Embryonic facial prominence (tissue), 1 donor: ENCODE data around the gene POLR2I.

Source experiments
- DNase-seq: peaks from one replicate; pipeline ENCODE4 v3.0.0-alpha.2; 2016; ENCODE audit errors: extremely low spot score

Gene POLR2I

DNA sequence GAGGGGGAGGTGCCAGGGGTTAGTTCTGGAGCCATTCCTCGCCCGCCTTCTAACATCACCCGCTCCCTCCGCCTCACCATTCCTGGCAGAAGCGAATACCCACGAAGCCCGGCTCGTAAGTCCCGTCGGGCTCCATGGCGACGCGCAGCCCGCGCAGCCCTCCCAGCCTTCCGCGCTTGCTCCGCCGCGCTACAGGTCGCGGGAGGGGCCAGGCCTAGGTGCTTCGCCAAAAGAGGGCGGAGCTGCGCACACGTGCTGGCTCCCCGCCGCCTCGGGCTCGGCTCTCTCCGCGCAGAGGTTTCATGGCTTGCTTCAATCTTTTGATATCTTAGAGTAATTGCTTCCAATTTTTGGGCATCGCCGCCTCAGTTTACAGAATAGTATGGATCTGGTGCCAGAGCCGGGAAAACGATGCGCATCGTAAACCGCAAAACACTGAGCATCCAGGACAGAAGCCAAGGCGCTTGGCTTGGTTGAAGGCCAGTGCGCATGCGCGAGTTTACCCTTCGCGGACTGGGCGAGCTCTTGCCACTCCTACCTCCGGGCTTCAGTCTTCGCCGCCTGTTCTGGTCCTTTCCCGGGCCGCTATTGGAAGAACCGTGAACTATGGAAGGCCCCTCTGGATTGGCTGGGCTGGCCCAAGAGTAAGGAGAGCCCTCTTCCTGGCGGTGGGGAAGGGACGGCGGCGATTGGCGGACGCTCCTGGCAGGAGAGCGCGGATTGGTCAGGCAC, at the start of gene POLR2I:
Gene POLR2I (minus strand): TSS at position 155 of the 732 bp plus-strand sequence. CDS start 19 bp downstream, at position 136.
- DNase-seq, result peak; percentile 99

DNA sequence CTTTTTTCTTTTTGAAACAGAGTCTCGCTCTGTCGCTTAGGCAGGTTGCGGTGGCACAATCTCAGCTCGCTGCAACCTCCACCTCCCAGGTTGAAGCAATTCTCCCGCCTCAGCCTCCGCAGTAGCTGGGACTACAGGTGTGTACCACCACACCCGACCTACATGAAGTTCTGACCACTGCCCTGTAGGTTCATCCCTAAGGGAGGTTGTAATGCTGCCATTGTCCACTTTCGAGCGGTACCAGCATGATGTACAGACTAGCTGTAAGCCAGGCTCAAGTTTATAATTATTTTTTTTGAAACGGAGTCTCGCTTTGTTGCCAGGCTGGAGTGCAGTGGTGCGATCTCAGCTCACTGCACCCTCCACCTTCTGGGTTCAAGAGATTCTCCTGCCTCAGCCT, 49.1 kb upstream of the POLR2I start:
- no peak for DNase-seq

DNA sequence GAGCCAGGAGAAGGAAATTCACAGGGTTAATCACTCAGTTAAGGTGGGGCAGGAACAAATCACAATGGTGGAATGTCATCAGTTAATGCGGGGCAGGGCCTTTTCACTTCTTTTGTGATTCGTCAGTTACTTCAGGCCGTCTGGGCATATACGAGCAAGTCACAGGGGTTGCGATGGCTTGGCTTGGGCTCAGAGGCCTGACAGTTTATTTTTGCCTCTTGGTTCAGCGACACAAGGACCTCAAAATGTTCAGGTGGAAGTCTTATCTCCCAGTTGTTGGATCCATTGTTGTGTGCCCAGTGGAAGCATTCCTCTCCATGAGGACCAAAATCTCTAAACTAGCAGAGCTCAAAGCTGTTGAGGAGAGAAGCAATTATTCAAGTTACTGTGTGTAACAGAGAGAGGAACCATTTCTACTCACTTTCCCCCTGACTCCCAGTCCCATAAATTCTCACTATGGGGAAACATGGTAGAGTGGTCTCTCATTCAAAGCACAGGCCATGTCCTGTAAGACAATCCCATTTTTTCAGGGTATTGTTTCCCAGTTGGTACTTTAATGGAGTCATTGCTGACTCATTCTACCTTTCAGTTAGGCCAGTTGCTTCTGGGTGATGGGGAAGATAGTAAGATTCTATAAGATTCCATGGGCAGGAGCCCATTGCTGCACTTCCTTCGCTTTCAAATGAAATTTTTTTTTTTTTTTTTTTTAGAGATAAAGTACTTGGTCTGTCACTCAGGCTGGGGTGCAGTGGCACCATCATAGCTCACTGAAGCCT, 46.3 kb upstream of the POLR2I start:
- DNase-seq, result no peak

DNA sequence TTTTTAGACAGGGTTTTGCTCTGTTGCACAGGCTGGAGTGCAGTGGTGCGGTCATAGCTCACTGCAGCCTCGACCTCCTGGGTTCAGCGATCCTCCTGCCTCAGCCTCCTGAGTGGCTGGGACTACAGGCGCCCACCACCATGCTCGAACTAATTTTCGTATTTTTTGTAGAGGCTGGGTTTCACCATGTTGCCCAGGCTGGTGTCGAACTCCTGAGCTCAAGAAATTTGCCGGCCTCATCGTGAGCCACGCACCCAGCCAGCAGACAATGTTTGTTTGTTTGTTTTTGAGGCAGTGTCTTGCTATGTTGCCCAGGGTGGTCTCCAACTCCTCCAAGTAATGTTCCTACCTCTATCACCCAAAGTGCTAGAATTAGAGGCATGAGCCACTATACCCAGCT, 38.5 kb upstream of the POLR2I start:
- DNase-seq, result no peak

DNA sequence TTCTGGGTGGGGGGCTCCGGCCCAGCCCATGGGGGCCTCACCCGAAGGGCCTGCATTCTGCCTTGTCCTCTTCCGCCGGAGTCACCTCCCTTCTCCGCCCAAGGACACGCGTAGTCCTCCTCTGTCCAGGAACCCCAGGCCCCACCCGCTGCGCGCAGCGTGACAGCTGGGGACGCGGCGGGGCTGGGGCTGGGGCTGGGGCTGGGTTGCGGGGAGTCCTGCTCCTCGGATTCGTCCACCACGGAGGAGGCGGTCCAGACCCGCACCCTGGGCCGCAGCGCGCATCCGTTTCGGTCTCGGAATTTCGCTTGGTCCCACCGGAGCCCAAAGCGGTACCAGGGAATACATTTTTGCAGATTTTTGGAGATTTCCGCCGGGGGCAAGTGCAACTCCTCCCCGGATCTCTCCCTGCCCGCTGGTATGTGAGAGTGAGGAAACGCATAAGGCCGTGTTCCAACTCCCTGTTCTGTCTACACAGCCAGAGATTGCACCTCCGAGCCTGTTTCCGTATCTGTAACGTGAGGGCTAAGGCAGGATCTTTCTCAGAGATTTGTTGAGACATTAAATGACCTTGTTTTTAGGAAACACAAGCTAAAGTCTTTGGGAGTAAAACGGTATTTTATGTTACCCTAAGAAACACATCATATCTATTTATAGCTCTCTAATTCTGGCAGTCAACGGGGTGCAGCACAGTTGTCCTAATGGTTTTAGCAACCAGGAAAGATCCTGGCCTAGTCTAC, 37.8 kb upstream of the POLR2I start, which contains the start of gene COX7A1:
Gene COX7A1 (minus strand): TSS at position 96 of the 740 bp plus-strand sequence. CDS start 40 bp downstream, at position 56.
- no peak for DNase-seq

DNA sequence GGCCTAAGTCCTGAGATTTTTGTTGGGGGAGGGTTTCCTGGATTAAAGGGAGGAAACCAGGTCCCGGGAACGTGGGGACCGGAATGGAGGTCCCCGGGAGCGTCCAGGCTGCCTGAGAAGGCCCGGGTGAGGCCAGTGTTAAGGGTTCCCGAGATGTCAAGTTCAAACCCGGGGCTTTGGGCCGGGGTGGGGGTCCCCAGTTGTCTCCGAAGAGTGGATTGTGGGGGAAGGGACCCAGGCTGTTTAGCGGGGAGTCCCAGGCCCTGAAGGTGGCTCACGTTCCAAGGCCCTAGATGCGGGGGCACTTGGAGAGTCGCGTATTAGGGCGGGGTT, 37.3 kb upstream of the POLR2I start:
- no peak for DNase-seq

DNA sequence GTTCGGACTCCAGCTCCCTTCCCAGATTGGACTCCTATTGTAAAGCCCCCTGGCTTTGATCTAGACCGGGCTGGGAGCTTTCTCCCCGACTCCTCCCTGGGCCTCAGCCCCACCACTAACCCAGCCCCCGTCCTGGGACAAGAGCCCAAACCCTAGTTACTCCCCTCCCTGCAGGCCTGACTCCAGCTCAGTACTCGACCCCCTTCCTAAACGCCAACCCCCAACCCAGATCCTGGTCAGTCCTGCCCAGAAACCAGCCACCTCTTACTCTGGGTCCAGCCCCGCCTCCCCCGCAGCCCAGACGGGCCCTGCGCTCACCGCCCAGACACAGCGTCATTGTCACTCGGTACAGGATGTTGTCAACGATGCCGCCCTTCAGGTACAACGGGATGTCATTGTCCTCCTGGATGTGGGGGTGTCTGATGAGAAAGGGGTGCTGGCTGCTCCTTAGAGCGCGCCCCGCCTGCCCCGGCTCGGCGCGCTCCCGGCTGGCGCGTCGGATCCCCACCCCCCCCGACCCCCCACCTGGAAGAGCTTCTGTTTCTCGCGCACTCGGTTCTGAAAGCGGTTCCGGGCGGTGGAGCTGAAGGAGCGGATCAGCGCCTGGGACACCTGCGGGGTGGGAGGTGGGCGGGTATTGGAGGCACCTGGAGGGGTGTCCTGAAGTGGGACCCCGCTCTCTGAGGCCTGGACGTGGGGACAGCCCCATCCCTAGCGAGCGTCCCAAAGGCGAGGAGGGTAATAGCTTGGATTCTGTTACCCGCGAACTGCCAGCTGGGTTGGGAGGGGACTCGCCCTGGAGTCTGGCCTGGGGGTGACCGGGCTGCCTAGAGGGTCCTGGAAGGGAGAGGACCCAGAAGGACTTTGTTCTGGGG, 36.7 kb upstream of the POLR2I start:
- no peak for DNase-seq

DNA sequence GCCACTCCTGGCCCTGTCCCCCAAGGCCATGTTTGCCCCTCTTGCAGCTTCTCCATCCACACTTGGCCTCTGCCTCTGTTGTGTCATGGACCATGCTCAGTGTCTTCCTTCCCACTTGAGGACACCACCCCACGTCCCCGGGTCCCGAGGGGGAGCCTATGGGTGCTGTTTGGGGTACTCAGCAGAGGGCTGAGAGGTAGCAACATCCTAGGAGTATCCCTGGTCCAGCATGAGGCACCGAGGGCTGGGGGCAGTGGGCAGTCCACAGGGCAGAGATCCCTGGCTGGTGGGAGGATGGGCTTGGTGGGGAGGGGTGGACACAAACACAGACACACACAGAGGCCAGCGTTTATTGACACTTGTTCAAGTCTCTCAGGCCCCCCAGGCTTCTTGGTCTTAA, 35.9 kb upstream of the POLR2I start:
- no peak for DNase-seq

DNA sequence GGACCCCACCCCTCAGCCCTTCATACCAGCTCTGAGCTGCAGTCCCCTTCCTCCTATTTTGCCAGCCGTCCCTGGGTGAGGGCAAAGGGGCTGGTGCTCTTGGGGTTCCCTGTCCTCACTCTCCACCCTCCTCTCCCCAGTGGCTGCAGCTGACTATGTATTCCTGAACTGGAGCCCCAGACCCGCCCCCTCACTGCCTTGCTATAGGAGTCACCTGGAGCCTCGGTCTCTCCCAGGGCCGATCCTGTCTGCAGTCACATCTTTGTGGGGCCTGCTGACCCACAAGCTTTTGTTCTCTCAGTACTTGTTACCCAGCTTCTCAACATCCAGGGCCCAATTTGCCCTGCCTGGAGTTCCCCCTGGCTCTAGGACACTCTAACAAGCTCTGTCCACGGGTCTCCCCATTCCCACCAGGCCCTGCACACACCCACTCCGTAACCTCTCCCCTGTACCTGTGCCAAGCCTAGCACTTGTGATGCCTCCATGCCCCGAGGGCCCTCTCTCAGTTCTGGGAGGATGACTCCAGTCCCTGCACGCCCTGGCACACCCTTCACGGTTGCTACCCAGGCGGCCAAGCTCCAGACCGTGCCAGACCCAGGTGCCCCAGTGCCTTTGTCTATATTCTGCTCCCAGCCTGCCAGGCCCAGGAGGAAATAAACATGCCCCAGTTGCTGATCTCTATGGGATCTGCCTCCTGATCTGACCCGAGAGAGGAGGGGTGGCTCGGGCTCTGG, 35.2 kb upstream of the POLR2I start:
- DNase-seq, result no peak

DNA sequence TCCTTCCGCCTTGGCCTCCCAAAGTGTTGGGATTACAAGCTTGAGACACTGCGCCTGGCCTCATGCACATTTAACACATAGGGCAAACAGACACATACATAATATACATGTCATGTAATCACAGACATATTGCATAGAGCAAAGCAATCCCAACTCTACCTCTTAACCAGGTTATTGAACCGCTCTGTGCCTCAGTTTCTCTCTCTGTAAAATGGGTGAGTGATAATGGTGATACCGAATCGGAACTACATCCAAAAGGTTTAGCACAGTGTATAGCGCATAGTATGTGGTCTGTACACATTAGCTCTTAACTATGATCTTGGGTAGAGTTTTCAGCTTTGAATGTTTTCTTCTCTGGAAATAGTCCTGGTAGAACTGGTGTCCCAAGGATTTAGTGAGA, 29.9 kb upstream of the POLR2I start:
- no peak for DNase-seq

DNA sequence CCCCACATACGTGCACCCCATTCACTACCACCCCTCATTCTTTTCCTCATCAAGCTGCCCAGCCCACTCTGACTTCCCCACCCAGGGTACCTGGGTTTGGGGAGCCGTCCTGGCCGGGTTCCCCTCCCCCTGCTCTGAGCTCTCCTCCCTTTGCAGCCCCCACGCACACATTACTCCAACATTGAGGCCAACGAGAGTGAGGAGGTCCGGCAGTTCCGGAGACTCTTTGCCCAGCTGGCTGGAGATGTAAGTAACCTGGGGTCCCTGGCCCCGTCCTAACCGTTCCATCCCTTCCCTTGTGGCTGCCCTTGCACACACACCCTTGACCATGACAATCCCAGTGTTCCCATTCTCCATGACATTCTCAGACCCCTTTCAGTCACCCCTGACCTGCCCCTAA, 27.8 kb upstream of the POLR2I start:
- no peak for DNase-seq

DNA sequence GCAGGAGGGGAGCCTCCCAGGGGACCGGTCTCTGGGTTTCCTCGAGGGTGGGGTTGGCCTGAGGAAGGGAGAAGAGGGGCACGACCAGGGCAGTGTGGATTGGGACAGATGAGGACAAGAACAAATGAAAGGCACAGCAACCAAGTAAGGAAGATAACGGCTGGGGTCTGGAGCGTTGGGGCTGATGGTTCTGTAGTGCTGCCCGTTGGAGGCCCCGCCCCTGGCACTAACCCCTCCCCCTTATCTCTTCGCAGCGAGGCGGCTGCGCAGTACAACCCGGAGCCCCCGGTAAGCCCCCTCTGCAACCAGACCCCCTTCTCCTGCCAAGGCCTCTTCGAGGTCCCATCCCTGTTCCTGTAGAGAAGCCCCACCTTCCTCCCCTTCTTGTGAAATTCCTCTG, 27.4 kb upstream of the POLR2I start:
- no peak for DNase-seq

DNA sequence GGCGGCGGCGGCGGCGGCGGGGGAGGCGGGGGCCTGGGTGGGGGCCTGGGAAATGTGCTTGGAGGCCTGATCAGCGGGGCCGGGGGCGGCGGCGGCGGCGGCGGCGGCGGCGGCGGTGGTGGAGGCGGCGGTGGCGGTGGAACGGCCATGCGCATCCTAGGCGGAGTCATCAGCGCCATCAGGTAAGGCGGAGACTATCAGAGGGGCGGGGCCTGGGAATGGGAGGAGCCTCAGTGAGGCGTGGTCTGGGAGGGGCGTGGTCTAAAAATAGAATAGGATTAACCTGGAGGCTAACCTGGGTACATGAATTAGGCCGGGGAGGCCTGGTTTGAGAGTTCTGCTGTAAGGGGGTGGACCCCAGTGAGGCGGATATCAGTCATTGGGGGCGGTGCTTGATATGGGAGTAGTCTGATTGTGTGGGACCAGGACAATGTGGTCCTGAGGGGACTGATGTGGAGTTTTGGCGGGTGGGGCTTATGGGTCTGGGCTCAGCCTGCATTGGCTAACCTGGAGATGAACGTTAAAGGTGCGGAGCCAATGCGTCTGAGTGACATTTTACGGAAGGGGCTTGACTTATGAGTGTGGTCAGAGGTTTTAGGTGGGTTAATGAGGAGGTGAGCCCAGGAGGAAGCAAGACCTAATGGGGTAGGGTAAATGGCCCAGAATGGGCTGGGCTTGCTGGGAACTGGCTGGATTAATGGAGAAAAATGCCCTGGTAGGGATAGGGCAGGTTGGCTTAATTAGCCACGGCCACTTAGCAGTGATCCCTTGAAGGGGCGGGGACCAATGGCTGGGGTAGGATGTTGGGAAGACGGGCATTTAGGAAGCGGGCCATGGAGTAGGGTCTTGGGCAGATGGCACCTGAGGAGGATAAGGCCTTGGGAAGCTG, 26.6 kb upstream of the POLR2I start:
- DNase-seq, result peak; percentile 75

DNA sequence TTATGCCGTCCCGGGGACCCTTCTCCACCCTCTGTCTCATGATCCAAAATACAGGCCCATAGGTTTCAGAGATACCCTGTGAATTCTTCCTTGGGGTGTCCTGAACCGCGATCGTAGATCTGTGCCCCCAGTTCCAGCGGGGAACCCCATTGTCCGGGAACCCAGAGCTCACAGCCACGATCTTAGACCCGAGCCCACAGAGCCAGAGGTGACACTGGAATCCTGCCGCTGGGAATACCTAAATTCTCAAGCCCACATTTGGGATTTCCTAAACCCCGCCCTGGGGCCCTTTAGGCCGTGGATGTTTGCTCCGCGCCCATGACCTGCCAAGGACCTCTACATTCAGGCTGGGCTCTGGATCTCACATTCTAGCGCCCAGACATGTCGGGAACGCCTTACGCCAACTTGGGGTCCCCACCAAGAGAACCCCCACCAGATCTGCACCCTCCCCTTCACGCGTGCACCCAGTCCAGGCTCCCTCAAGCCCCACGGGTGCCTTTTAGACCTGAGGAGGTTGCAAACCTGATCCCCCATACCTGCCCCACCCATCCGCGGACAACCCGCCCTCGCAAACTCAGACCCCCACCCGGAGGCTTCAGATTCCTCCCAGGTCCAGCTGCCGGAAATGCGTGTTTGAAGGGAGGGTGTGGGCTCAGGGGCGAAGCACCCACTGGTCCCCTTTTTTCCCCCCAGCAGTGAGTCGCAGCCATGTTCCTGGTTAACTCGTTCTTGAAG, 25.8 kb upstream of the POLR2I start:
- peak; percentile 38 for DNase-seq

DNA sequence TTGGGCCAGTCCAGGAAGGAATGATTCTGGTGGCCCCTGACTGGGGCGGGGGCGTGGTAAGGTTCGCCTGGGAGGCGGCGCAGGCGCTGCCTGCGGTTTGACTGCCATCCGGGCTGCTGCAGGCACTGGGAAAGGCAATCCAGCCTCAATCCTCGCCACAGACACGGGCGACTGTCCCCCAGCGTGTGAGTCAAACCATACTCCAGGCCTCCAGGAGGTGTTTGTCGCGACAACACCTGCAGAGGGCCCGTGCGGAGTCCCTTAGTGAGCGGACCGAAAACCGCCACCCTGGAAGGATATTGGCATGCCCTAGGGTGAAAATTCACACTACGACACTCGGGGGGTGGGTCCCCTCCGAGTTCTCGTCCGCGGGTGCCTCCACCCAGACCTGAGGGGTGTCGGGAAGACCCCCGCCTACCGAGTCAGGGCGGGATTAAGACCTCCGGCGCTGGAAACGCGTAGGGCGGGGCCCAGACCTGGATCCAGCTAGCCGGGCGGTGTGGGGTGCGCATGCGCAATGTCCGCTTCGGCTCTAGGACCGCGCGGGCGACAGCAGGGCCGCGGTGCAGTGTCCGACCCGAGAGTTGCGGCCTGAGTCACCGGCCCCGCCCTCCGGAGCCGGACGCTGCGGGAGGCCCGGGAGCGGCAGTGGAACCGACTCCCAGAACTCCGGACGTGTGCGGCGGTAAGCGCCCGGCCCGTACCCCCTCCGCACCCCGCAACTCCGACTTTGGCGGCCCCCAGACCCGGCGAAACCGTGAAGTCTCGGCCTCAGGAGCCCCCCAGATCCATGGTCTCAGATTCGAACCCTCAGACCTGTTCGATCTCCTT, 25.0 kb upstream of the POLR2I start, which contains the start of gene CAPNS1:
Gene CAPNS1 (plus strand): TSS at position 594 of the 831 bp plus-strand sequence. CDS start 946 bp downstream, outside the sequence.
- DNase-seq, result peak; percentile 92

DNA sequence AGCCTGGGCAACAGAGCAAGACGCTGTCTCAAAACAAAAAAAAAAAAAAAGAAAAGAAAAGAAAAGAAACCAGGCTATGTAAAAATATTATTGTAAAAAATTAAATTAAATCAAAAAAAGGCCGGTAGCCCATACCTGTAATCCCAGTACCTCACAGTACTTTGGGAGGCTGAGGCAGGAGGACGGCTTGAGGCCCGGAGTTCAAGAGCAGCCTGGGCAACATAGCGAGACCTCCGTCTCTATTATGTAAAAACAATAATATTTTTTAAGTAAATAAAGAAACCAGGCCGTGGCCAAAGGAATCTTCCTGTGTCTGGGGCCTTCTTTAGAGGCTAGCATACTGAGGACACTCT, 24.4 kb upstream of the POLR2I start:
- DNase-seq, result no peak

DNA sequence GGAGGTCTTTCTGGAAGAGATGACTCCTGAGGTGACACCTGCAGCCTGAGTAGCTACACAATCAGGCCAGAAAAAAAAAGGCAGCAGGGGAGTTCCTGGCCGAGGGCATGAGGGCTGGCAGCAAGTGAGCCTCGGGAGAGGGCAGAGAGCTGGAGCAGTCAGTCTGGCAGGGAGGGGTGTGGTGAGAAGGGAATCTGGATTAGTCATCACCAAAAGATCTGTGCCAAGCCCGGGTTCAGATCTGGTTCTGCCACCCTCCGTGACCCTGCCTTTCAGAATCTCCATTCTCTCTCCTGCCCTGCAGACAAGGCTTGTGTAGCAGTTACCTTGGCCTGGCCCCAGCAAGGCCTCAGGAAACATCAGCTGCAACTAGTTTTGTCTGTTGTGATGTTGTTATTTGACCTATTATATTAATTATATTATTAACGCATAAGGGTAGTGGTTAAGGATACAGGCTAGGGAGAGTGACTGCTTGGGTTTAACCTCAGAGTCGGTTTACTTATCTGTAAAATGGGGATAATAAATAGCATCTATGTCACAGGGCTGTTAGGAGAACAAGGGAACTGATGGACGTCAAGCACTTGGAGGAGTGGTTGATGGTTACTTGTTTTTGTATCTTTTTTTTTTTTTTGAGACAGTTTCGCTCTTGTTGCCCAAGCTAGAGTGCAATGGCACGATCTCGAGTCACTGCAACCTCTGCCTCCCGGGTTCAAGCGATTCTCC, 22.4 kb upstream of the POLR2I start:
- DNase-seq, result no peak
